Trophoblast cell (in vitro differentiated cells and primary cell): ENCODE results near the gene EIF2S1.
"Not testable (repeated sequence)": the region's sequence is repeated elsewhere in the genome, so short reads cannot be mapped to it uniquely, and the experiment has no call there.

Experiments
- DNase-seq, 2 donors: peaks; one replicate each; pipeline ENCODE4 v3.0.0-alpha.2; 2016
- H2AFZ ChIP-seq: 2 replicates; pipeline ENCODE4 v1.6.1; 2013; ENCODE audit warnings: low read length, moderate library complexity, mild to moderate bottlenecking; ENCODE audit not compliant: insufficient read depth, poor library complexity
- H2AK5ac ChIP-seq: 2 replicates; pipeline ENCODE4 v1.6.1; 2013; ENCODE audit warnings: mild to moderate bottlenecking, low read length
- H2BK120ac ChIP-seq: 2 replicates; pipeline ENCODE4 v1.6.1; 2013; ENCODE audit warnings: low read length, mild to moderate bottlenecking, moderate library complexity; ENCODE audit not compliant: insufficient read depth, poor library complexity
- H2BK12ac ChIP-seq: 2 replicates; pipeline ENCODE4 v1.6.1; 2013; ENCODE audit warnings: mild to moderate bottlenecking, low read length, moderate library complexity
- H2BK5ac ChIP-seq: 2 replicates; pipeline ENCODE4 v1.6.1; 2013; ENCODE audit warnings: low read length, low read depth, moderate library complexity, mild to moderate bottlenecking; ENCODE audit not compliant: poor library complexity
- H3K14ac ChIP-seq: 2 replicates; pipeline ENCODE4 v1.6.1; 2013; ENCODE audit warnings: mild to moderate bottlenecking, low read length
- H3K18ac ChIP-seq: 2 replicates; pipeline ENCODE4 v1.6.1; 2013; ENCODE audit warnings: mild to moderate bottlenecking, low read length
- H3K23ac ChIP-seq: 2 replicates; pipeline ENCODE4 v1.6.1; 2013; ENCODE audit warnings: low read length
- H3K27ac ChIP-seq: 2 replicates; pipeline ENCODE4 v1.5.1; 2013; ENCODE audit warnings: low read depth, mild to moderate bottlenecking, inconsistent platforms, low read length, moderate library complexity
- H3K27me3 ChIP-seq: 2 replicates; pipeline ENCODE4 v1.6.1; 2013; ENCODE audit warnings: inconsistent platforms, mild to moderate bottlenecking, low read length, moderate library complexity; ENCODE audit not compliant: insufficient read depth
- H3K36me3 ChIP-seq, 2 experiments: 1 replicate in 1 of 2; 2 replicates in 1 of 2; pipeline ENCODE4 v1.6.1; 2013; ENCODE audit warnings: low read length in 2 of 2, mild to moderate bottlenecking in 2 of 2, moderate library complexity in 1 of 2; ENCODE audit not compliant: insufficient read depth in 2 of 2, control insufficient read depth in 1 of 2
- H3K4ac ChIP-seq: 2 replicates; pipeline ENCODE4 v1.6.1; 2013; ENCODE audit warnings: low read depth, mild to moderate bottlenecking, low read length, moderate library complexity
- H3K4me1 ChIP-seq, 2 experiments: 1 replicate in 1 of 2; 2 replicates in 1 of 2; pipeline ENCODE4 v1.6.1; 2013; ENCODE audit warnings: low read length in 2 of 2, mild to moderate bottlenecking in 2 of 2, moderate library complexity in 1 of 2; ENCODE audit not compliant: insufficient read depth in 2 of 2, control insufficient read depth in 1 of 2
- H3K4me2 ChIP-seq: 2 replicates; pipeline ENCODE4 v1.6.1; 2013; ENCODE audit warnings: inconsistent platforms, mild to moderate bottlenecking, low read length, moderate library complexity
- H3K4me3 ChIP-seq: 2 replicates; pipeline ENCODE4 v1.5.1; 2013; ENCODE audit warnings: mild to moderate bottlenecking, low read depth, low read length, inconsistent platforms
- H3K79me1 ChIP-seq: one replicate; pipeline ENCODE4 v1.6.1; 2013; ENCODE audit warnings: low read length
- H3K79me2 ChIP-seq: 2 replicates; pipeline ENCODE4 v1.6.1; 2013; ENCODE audit warnings: low read length, mild to moderate bottlenecking; ENCODE audit not compliant: control insufficient read depth, insufficient read depth, poor library complexity
- H3K9ac ChIP-seq: 2 replicates; pipeline ENCODE4 v1.6.1; 2013; ENCODE audit warnings: mild to moderate bottlenecking, low read length
- H3K9me3 ChIP-seq: 2 replicates; pipeline ENCODE4 v1.6.1; 2013; ENCODE audit warnings: low read depth, mild to moderate bottlenecking, control low read depth, inconsistent platforms, low read length; ENCODE audit not compliant: insufficient read depth
- H4K12ac ChIP-seq: 2 replicates; pipeline ENCODE4 v1.6.1; 2013; ENCODE audit warnings: low read depth, mild to moderate bottlenecking, low read length, moderate library complexity
- H4K8ac ChIP-seq: 2 replicates; pipeline ENCODE4 v1.6.1; 2013; ENCODE audit warnings: low read depth, mild to moderate bottlenecking, low read length, moderate library complexity
- H4K91ac ChIP-seq: one replicate; pipeline ENCODE4 v1.6.1; 2013; ENCODE audit warnings: low read depth, mild to moderate bottlenecking, low read length, moderate library complexity
- WGBS: extraction: QIAGEN DNeasy Blood & Tissue Kit; methylation state at CpG from one replicate; pipeline ENCODE4 v1.1.7; 2013; ENCODE audit warnings: missing lambda C conversion rate; ENCODE audit not compliant: insufficient read length, insufficient coverage; ENCODE audit errors: extremely low coverage; 5-methylcytosine and 5-hydroxymethylcytosine counted together

Gene EIF2S1

DNA sequence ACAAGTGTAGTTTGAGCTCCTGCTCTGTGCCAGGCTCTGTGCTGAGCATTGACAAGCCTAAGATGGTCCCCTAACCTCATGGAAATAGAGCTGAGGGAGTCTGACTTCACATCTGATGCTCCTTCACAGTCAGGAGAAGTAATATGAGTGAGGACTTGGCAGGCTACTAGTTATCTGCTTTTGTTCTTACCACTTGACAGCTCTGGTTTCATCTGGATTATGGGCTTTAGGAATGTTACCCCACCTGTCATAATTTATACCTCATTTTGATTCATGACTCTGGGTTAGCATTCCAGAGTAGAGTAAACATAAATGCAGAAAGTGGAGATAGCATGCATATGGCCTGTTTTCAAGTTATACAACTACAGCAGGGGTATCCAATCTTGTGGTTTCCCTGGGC, 41.0 kb upstream of the EIF2S1 start:
- H4K8ac ChIP-seq: no peak overlapping the region
- DNase-seq: no peak
- no peak overlapping the region for H2AFZ ChIP-seq
- no peak overlapping the region for H3K27ac ChIP-seq
- H3K9me3 ChIP-seq: no peaks in the 10 kb centered on the region
- H3K36me3 ChIP-seq: peaks cover 12 to 15% of the 10 kb centered on the region in 2 experiments
- no peaks in the 10 kb centered on the region for H3K27me3 ChIP-seq
- no peak overlapping the region for H2BK12ac ChIP-seq
- H2BK5ac ChIP-seq: no peak overlapping the region
- H3K9ac ChIP-seq: no peak overlapping the region
- H3K4me1 ChIP-seq: no peaks in the 10 kb centered on the region
- H3K79me1 ChIP-seq: no peaks in the 10 kb centered on the region
- no peak overlapping the region for H3K4me3 ChIP-seq
- no peak overlapping the region for H4K12ac ChIP-seq
- no peak overlapping the region for H3K4ac ChIP-seq
- no peaks in the 10 kb centered on the region for H3K79me2 ChIP-seq
- no peak overlapping the region for H4K91ac ChIP-seq
- no peak overlapping the region for H3K4me2 ChIP-seq
- H3K23ac ChIP-seq: no peak overlapping the region
- no peak overlapping the region for H3K18ac ChIP-seq
- no peak overlapping the region for H2BK120ac ChIP-seq
- no peak overlapping the region for H2AK5ac ChIP-seq
- H3K14ac ChIP-seq: no peak overlapping the region

- H4K12ac ChIP-seq, H3K27me3 ChIP-seq, H3K4me2 ChIP-seq, H3K9me3 ChIP-seq, H3K4me1 ChIP-seq, H3K4me3 ChIP-seq, H3K14ac ChIP-seq, H2BK5ac ChIP-seq, H4K8ac ChIP-seq, H3K9ac ChIP-seq, H2AFZ ChIP-seq, H2BK12ac ChIP-seq, DNase-seq, H3K4ac ChIP-seq, H2AK5ac ChIP-seq, H3K79me1 ChIP-seq, H3K79me2 ChIP-seq, H3K18ac ChIP-seq, H2BK120ac ChIP-seq, H4K91ac ChIP-seq, H3K23ac ChIP-seq, H3K27ac ChIP-seq, H3K36me3 ChIP-seq: not testable (repeated sequence)
- WGBS: no CpG with 5 or more reads among the region's 4 CpGs
Measured at GRCh38 chr14:67329666-67330065, 30.5 kb upstream of the EIF2S1 start.

DNA sequence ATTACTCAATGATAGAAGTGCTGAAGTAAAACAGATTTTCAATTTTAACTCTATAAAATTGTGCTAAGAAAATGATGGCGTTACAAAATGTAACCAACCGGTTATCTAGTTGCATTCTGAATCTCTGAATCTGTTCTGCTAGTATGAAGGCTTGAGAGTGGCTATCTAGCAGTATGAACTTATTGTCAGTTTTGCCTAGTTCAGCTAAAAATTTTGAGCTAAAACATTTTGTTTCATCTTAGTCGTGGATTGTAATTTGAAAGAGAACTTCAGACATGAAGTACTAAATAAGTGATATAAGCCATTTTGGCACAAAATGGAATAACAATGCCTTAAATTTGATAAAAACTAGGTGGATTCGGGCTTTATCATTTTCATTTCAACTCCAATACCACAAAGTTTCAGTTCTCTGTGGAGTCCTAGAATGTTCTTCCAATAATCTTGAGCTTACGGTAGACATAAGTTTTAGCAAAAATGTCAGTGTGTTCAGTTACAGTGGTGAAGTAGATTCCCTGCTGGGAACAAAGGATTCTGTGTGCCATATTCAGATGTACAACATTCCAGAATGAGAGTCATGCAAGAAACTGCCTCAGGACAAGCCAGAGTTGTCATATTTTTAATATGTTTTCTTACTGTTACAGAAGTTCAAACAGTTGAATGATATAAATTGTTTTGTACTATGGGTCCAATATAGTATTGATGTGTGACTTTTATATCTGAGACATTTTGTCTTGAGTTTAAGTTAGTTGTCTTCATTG, 28.6 kb upstream of the EIF2S1 start:
- Histone ChIP-seq H2BK5ac (no peak overlapping the region), H4K12ac (no peak overlapping the region), H3K4ac (no peak overlapping the region), H2BK120ac (no peak overlapping the region), H3K27me3 (no peaks in the 10 kb centered on the region), H3K9ac (no peak overlapping the region), H2AK5ac (no peak overlapping the region), H3K18ac (no peak overlapping the region), H2AFZ (no peak overlapping the region), H3K4me3 (no peak overlapping the region), H4K8ac (no peak overlapping the region), H2BK12ac (no peak overlapping the region), H3K4me2 (no peak overlapping the region), H3K79me2 (no peaks in the 10 kb centered on the region), H3K36me3 (peaks cover 5 to 13% of the 10 kb centered on the region in 2 experiments), H4K91ac (no peak overlapping the region), H3K79me1 (no peaks in the 10 kb centered on the region), H3K27ac (no peak overlapping the region), H3K14ac (no peak overlapping the region), H3K4me1 (no peaks in the 10 kb centered on the region), H3K23ac (no peak overlapping the region), H3K9me3 (no peaks in the 10 kb centered on the region)
- peak in 1 of 2 donors; percentile 38 for DNase-seq
- no CpG with 5 or more reads among the region's 5 CpGs for WGBS

- Histone ChIP-seq H3K27ac (no peak overlapping the region), H3K79me2 (no peaks in the 10 kb centered on the region), H2BK120ac (no peak overlapping the region), H3K9ac (no peak overlapping the region), H3K4me2 (no peak overlapping the region), H3K79me1 (no peaks in the 10 kb centered on the region), H3K23ac (no peak overlapping the region), H3K9me3 (no peaks in the 10 kb centered on the region), H2BK12ac (no peak overlapping the region), H4K91ac (no peak overlapping the region), H2AFZ (no peak overlapping the region), H2AK5ac (no peak overlapping the region), H4K8ac (no peak overlapping the region), H3K4me3 (no peak overlapping the region), H3K36me3 (peaks cover 8 to 18% of the 10 kb centered on the region in 2 experiments), H3K14ac (no peak overlapping the region), H4K12ac (no peak overlapping the region), H2BK5ac (no peak overlapping the region), H3K27me3 (no peaks in the 10 kb centered on the region), H3K4ac (no peak overlapping the region), H3K18ac (no peak overlapping the region), H3K4me1 (no peaks in the 10 kb centered on the region)
- no CpG with 5 or more reads among the region's 5 CpGs for WGBS
- DNase-seq: no peak
Measured at GRCh38 chr14:67332468-67332867, 27.7 kb upstream of the EIF2S1 start.
